ENCODE results near the gene TMEM151B. TPM values are rescaled to one million over a fixed set of nuclear protein-coding genes. Genes with fewer than 3 reads are reported as not detected.

Gene TMEM151B
- total and polyA plus RNA-seq, 9 of the 15 experiments (the other 6 are each of a cell fraction or from before 2014, with no cell fraction given) = not detected

- CTCF ChIA-PET (ENCODE audit: low intra/inter-chr PET ratio) = interaction anchor here (0.6 kb wide), 1 partner anchor 12 kb away, joined by 4 read pairs; no protein-coding TSS in a partner anchor
- BruUV-seq (replicated peaks) = no TSS peak
- no peak for TF ChIP-seq ZNF184 (CRISPR knock-in tag; IDR thresholded peaks at IDR 0.05)
- no peak for TF ChIP-seq PYGO2 (tag; IDR thresholded peaks at IDR 0.05)
- no peak for TF ChIP-seq MXD1 (CRISPR knock-in tag; IDR thresholded peaks at IDR 0.05; ENCODE audit: borderline replicate concordance, poor library complexity, severe bottlenecking)
- no peak for TF ChIP-seq ZNF551 (CRISPR knock-in tag; IDR thresholded peaks at IDR 0.05)
- TF ChIP-seq CBX1 (IDR thresholded peaks at IDR 0.05; ENCODE audit: low read depth) = no peak
- no peak for TF ChIP-seq RBBP5 (IDR thresholded peaks at IDR 0.05; ENCODE audit: borderline replicate concordance, insufficient read depth, low read length, poor library complexity, severe bottlenecking)
- TF ChIP-seq HMG20B (CRISPR knock-in tag; IDR thresholded peaks at IDR 0.05) = no peak
- no peak for TF ChIP-seq SNIP1 (IDR thresholded peaks at IDR 0.05; ENCODE audit: low read depth)
- no peak for TF ChIP-seq ELF2 (CRISPR knock-in tag; IDR thresholded peaks at IDR 0.05)
- no peak for TF ChIP-seq MECOM (CRISPR knock-in tag; IDR thresholded peaks at IDR 0.05)
- no peak for TF ChIP-seq ZFP1 (CRISPR knock-in tag; IDR thresholded peaks at IDR 0.05)
- no peak for TF ChIP-seq ERF (CRISPR knock-in tag; IDR thresholded peaks at IDR 0.05)
- TF ChIP-seq, protein P1, sequence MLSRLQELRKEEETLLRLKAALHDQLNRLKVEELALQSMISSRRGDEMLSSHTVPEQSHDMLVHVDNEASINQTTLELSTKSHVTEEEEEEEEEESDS (CRISPR knock-in tag; IDR thresholded peaks at IDR 0.05) = no peak
- no peak for TF ChIP-seq HDAC1 (IDR thresholded peaks at IDR 0.05)
- no peak for TF ChIP-seq PTTG1 (tag; IDR thresholded peaks at IDR 0.05; ENCODE audit: low read depth)
Measured at GRCh38 chr6:44329858-44330257, 59.6 kb downstream of the TMEM151B start.

More at GRCh38 chr6:44329858-44330257, 59.6 kb downstream of the TMEM151B start:
- ATAC-seq (no peak), FAIRE-seq (no peak), DNase-seq (ENCODE audit: extremely low read depth in 1 of 4, low spot score in 3 of 4) (no peak)
- Histone ChIP-seq H3K27ac (ENCODE audit: extremely low read depth, low read depth, low read length) (no peak overlapping the region), H3K36me3 (ENCODE audit: control insufficient read depth, insufficient read depth, low read length) (no peaks in the 10 kb centered on the region), H3K4me2 (ENCODE audit: insufficient read depth, low read length) (no peak overlapping the region), H3K4me1 (replicated peaks in 1 of 2; ENCODE audit: control insufficient read depth in 2 of 2, insufficient read depth in 2 of 2, low read length in 2 of 2) (no peaks in the 10 kb centered on the region), H3K79me2 (ENCODE audit: control insufficient read depth, insufficient read depth, low read length) (no peaks in the 10 kb centered on the region), H3K9me3 (replicated peaks; ENCODE audit: control insufficient read depth, insufficient read depth, low read depth, low read length) (no peaks in the 10 kb centered on the region), H2AFZ (ENCODE audit: low read depth, low read length) (no peak overlapping the region; the same call in 1 of the 2 replicates), H3K9ac (ENCODE audit: insufficient read depth in 1 of 2, low read depth in 2 of 2, low read length in 2 of 2) (no peak overlapping the region), H4K20me1 (replicated peaks; ENCODE audit: control insufficient read depth, insufficient read depth, low read length) (no peaks in the 10 kb centered on the region), H3K9me1 (ENCODE audit: control insufficient read depth, insufficient read depth, low read length) (no peaks in the 10 kb centered on the region), H3K27me3 (ENCODE audit: control insufficient read depth in 2 of 2, insufficient read depth in 2 of 2, low read length in 2 of 2) (peaks cover 55 to 62% of the 10 kb centered on the region in 2 experiments), H3K4me3 (no peak overlapping the region)
- POLR2A ChIA-PET = interaction anchor here (0.5 kb wide), 1 partner anchor 27 kb away, joined by 4 read pairs; no protein-coding TSS in a partner anchor
- in situ Hi-C loops (cut with MboI) (no loop called here), intact Hi-C loops (cut with micrococcal nuclease) (loop anchor here (10.0 kb wide), 1 partner anchor 235 kb away; no protein-coding TSS in a partner anchor)
- WGBS (ENCODE audit: insufficient coverage, low coverage, missing lambda C conversion rate) = 0% methylated on average over 5 of the region's 5 CpGs

Data from K562 (cell line).